ENCODE results near the gene NTRK2. TPM values are rescaled to one million over a fixed set of nuclear protein-coding genes. Genes with fewer than 3 reads are reported as not detected.

Gene NTRK2
- polyA plus RNA-seq, 3 donors, result 7.0 to 11.7 (median 11.1) TPM

GRCh38 chr9:84796404-84796803 lies 126.9 kb downstream of the NTRK2 start:
- WGBS, 3 donors, result 78 to 90% (median 87%) methylated on average over 1 of the region's 1 CpG
- H3K27ac ChIP-seq (ENCODE audit: low read depth, low read length), result no peak overlapping the region

- 42 to 52% (median 49%) methylated on average over 2 of the region's 2 CpGs for WGBS, 3 donors
- no peak overlapping the region for H3K27ac ChIP-seq (ENCODE audit: low read depth, low read length)
Measured at GRCh38 chr9:84799251-84799650, 129.7 kb downstream of the NTRK2 start.

GRCh38 chr9:84804951-84805694 lies 135.6 kb downstream of the NTRK2 start:
- 37 to 69% (median 45%) methylated on average over 5 of the region's 5 CpGs for WGBS, 3 donors

GRCh38 chr9:84807431-84807830 lies 137.9 kb downstream of the NTRK2 start:
- 89 to 91% (median 90%) methylated on average over 5 of the region's 5 CpGs for WGBS, 3 donors
- H3K27ac ChIP-seq (ENCODE audit: low read depth, low read length), result no peak overlapping the region

More at GRCh38 chr9:84804951-84805694, 135.6 kb downstream of the NTRK2 start:
- H3K27ac ChIP-seq (ENCODE audit: low read depth, low read length), result no peak overlapping the region

- 72 to 80% (median 80%) methylated on average over 4 of the region's 4 CpGs for WGBS, 3 donors
- no peak overlapping the region for H3K27ac ChIP-seq (ENCODE audit: low read depth, low read length)
Measured at GRCh38 chr9:84807870-84808390, 138.4 kb downstream of the NTRK2 start.

- H3K27ac ChIP-seq (ENCODE audit: low read depth, low read length), result no peak overlapping the region
Measured at GRCh38 chr9:84808416-84808815, 138.9 kb downstream of the NTRK2 start.

GRCh38 chr9:84811072-84811750 lies 141.7 kb downstream of the NTRK2 start:
- 60 to 78% (median 72%) methylated on average over 4 of the region's 4 CpGs for WGBS, 3 donors
- no peak overlapping the region for H3K27ac ChIP-seq (ENCODE audit: low read depth, low read length)

- no peak overlapping the region for H3K27ac ChIP-seq (ENCODE audit: low read depth, low read length)
- WGBS, 3 donors, result 48 to 86% (median 86%) methylated on average over 1 of the region's 1 CpG
Measured at GRCh38 chr9:84811751-84812074, 142.2 kb downstream of the NTRK2 start.

- 74 to 87% (median 84%) methylated on average over 5 of the region's 5 CpGs for WGBS, 3 donors
- no peak overlapping the region for H3K27ac ChIP-seq (ENCODE audit: low read depth, low read length)
Measured at GRCh38 chr9:84812355-84812754, 142.8 kb downstream of the NTRK2 start.

- 62 to 78% (median 74%) methylated on average over 3 of the region's 3 CpGs for WGBS, 3 donors
Measured at GRCh38 chr9:84812847-84813246, 143.3 kb downstream of the NTRK2 start.

GRCh38 chr9:84815554-84815953 lies 146.0 kb downstream of the NTRK2 start:
- WGBS, 3 donors, result 75 to 95% (median 91%) methylated on average over 1 of the region's 1 CpG
- no peak overlapping the region for H3K27ac ChIP-seq (ENCODE audit: low read depth, low read length)

More at GRCh38 chr9:84812847-84813246, 143.3 kb downstream of the NTRK2 start:
- no peak overlapping the region for H3K27ac ChIP-seq (ENCODE audit: low read depth, low read length)

- 92 to 96% (median 95%) methylated on average over 6 of the region's 6 CpGs for WGBS, 3 donors
- no peak overlapping the region for H3K27ac ChIP-seq (ENCODE audit: low read depth, low read length)
Measured at GRCh38 chr9:84817038-84817437, 147.5 kb downstream of the NTRK2 start.

GRCh38 chr9:84818791-84819190 lies 149.3 kb downstream of the NTRK2 start:
- H3K27ac ChIP-seq (ENCODE audit: low read depth, low read length), result no peak overlapping the region
- WGBS, 3 donors, result 57 to 80% (median 65%) methylated on average over 9 of the region's 9 CpGs

GRCh38 chr9:84819491-84819991 lies 150.0 kb downstream of the NTRK2 start:
- 74 to 81% (median 78%) methylated on average over 8 of the region's 8 CpGs for WGBS, 3 donors
- no peak overlapping the region for H3K27ac ChIP-seq (ENCODE audit: low read depth, low read length)

- H3K27ac ChIP-seq (ENCODE audit: low read depth, low read length), result no peak overlapping the region
- WGBS, 3 donors, result 39 to 43% (median 42%) methylated on average over 1 of the region's 1 CpG
Measured at GRCh38 chr9:84821431-84821830, 151.9 kb downstream of the NTRK2 start.

- 44 to 55% (median 54%) methylated on average over 7 of the region's 7 CpGs for WGBS, 3 donors
- H3K27ac ChIP-seq (ENCODE audit: low read depth, low read length), result no peak overlapping the region
Measured at GRCh38 chr9:84822589-84823233, 153.2 kb downstream of the NTRK2 start.

- WGBS, 3 donors, result 48 to 64% (median 48%) methylated on average over 8 of the region's 8 CpGs
- H3K27ac ChIP-seq (ENCODE audit: low read depth, low read length), result no peak overlapping the region
Measured at GRCh38 chr9:84823421-84824271, 154.1 kb downstream of the NTRK2 start.

- WGBS, 3 donors, result 51 to 65% (median 61%) methylated on average over 4 of the region's 4 CpGs
- no peak overlapping the region for H3K27ac ChIP-seq (ENCODE audit: low read depth, low read length)
Measured at GRCh38 chr9:84827216-84827765, 157.8 kb downstream of the NTRK2 start.

All from adipose tissue (tissue), 3 donors.